H1 (cell line): ENCODE data around the gene SMIM41.

Experiments used
- JUND ChIP-seq: IDR thresholded peaks from 2 replicates; pipeline ENCODE4 v1.6.1; 2011; ENCODE audit warnings: mild to moderate bottlenecking, improper control_type of control experiment, low read length
- SUZ12 ChIP-seq: fragments of 200-600 bp; sonication (generic); IDR thresholded peaks from 2 replicates; pipeline ENCODE4 v1.6.1; 2012; ENCODE audit warnings: mild to moderate bottlenecking, inconsistent platforms, low read length, moderate library complexity, mixed read lengths

DNA sequence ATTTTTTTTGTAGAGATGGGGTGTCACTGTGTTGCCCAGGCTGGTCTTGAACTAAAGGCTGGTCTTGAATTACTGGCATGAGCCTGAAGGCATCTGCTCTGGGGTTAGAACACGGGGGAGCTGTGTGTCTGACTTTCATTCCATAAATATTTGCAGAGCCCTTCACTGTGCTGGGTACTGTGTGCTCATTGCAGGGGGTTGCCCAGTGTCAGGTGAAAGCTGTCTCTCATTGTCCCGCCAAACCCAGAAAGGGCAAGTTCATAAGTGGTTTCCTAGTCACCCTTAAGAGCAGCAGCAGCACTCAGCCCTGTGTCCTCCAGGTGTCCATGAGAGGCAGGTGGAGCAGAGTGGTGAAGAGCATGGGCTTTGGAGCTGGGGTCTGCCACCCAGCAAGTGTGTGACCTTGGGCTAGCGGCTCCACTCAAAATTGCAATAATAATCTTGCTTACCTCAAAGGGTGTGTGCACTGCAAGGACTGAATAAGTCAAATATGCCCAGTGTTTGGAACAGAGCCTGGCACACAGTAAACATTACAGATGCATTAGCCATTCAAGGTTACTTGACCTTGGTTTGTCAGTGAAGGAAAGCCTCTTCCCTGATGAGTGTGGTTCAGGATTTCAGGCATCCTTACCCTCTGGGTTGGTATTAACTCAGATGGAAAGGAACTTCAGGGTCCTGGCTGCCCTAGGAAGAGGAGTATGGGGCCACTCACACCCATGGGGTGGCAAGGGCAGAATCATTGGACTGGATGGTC, 4.4 kb upstream of the SMIM41 start:
- no peak for TF ChIP-seq JUND
- TF ChIP-seq SUZ12: no peak
